NK-92 treated with Interleukin-12 subunit alpha and Interleukin-12 subunit beta, amount 100 ng/mL, for 24 hours (cell line): ENCODE data around the gene ELOA.
"Not testable (repeated sequence)": the region's sequence is repeated elsewhere in the genome, so short reads cannot be mapped to it uniquely, and the experiment has no call there.

Experiments used
- DNase-seq: peaks from one replicate; lab custom pipeline; 2025; lab: John Stamatoyannopoulos, UW

The ELOA gene

GRCh38 chr1:23800400-23801337 is 57.4 kb downstream of the ELOA start, which contains the start of gene GALE:
TSS of gene GALE (minus strand) at chr1:23800754. CDS start at chr1:23799007, 1,747 bp downstream.
- DNase-seq: peak; percentile 96

DNA sequence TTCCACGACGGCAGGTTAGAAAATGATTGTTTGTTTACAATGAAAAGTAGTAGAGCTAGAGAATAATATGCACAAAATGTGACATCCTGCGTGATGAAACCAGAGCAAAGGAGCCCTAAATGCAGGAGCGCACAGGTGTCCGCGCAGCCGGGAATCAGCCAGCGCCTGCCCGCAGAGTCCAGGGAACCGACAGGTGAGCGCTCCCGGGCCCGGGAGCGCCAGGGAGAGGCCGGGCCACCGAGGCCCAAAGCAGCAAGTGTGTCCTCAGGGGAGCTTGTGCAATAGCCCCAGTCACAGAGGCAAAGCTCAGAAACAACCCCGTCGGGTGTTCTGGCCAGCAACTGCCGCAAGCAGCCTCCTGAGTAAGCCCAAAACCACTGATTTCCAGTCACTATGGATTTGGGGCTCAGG is 58.1 kb downstream of the ELOA start:
- no peak for DNase-seq

GRCh38 chr1:23801876-23802275 is 58.6 kb downstream of the ELOA start:
- no peak for DNase-seq

DNA sequence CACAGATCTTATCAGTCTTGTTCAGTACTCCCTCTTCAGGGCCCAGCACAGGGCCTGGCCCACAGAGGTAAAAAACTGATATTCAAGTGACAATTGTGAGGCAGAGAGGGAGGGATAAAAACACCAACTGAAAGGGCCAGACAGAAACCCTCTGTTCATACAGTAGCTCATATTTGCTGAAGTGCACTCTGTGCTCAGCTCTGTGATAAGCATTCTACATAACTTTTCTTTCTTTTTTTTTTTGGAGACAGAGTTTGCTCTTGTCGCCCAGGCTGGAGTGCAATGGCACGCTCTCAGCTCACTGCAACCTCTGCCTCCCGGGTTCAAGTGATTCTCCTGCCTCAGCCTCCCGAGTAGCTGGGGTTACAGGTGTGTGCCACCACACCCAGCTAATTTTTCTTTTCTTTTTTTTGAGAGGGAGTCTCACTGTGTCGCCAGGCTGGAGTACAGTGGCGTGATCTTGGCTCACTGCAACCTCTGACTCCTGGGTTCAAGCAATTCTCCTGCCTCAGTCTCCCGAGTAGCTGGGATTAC is 59.6 kb downstream of the ELOA start:
- not testable (repeated sequence) for DNase-seq

- DNase-seq: no peak
Measured at GRCh38 chr1:23803674-23804073, 60.4 kb downstream of the ELOA start.

DNA sequence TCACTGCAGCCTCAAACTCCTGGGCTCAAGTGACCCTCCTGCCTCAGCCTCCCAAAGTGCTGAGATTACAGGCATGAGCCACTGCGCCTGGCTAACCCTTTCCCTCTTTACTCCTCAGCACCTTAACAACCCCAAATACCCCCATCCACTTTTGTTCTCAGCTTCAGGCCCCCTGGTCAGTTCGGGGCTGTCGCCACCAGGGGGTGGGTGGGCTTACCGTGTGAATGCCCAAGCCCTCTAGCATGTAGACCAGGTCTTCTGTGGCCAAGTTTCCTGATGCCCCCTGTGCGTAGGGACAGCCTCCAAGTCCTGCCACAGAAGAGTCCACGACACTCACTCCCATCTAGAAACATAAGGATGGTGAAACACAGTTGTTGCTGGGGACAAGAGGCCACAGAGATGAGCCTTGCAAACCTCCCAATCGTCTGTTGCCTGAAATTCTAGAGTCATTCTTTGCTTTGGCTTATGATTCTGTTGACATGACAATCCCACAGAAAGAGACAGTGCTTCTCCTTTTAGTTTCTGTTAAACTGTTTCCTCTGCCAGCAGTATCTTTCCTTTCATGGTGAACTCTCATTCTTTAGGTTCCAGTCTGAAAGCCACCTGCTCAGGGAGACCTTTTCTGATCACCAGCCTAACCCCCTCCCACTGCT is 61.0 kb downstream of the ELOA start:
- DNase-seq: no peak

- no peak for DNase-seq
Measured at GRCh38 chr1:23805025-23805424, 61.8 kb downstream of the ELOA start.

GRCh38 chr1:23806280-23806679 is 63.0 kb downstream of the ELOA start:
- DNase-seq: no peak

DNA sequence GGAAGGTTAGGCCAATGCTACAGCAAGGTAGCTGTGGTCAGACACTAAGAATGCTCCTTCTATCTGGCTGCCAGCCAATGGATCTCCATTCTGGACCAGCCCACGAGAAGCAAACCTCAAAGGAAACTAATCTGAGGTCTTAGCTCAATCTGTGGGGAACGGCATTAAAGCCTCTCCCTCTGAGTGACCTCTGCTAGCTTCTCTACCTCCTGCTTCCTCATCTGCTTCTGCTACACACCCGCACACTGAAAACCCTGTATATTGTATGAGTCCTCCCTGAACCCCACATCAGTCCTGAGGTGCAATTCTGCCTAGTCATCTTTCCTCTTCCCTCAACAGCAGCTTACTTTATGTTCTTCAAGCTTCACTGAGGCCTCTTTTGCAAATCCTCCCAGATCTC is 64.2 kb downstream of the ELOA start:
- no peak for DNase-seq

DNA sequence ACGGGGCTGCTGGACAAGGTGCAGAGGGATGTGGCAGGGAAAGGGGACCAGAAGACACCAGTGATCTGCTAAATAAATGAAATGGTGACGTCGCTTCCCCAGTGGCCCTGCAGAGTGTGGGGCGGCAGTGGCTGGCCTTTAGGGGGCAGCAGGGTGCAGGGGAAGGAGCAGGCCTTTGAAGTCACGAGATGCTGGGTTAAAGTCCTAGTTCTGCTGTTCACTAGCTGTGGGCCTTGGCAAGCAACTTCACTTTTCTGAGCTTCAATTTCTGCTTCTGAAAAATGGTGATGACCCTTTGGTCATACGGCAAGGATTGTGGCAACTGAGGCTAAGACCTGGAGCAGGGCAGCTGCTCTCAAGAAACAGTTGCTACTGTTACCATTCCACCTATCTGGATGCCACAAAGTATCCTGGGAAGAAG is 66.5 kb downstream of the ELOA start:
- peak; percentile 68 for DNase-seq

- no peak for DNase-seq
Measured at GRCh38 chr1:23810818-23811540, 67.7 kb downstream of the ELOA start.
